Osteoblast (primary cell): ENCODE data around the gene FKBP11. TPM values are rescaled to one million over a fixed set of nuclear protein-coding genes. Genes with fewer than 3 reads are reported as not detected.
A peak's percentile ranks its signal among the peaks of the same experiment; 100 is the strongest.

Experiments
- DNase-seq: peaks from one replicate; pipeline ENCODE4 v3.0.0; 2011; ENCODE audit warnings: low spot score, mixed read lengths; ENCODE audit not compliant: insufficient read length; ENCODE audit errors: missing footprints
- H2AFZ ChIP-seq: 2 replicates; pipeline ENCODE4 v1.6.0; 2011; ENCODE audit warnings: mild to moderate bottlenecking, low read length
- H3K27ac ChIP-seq: 2 replicates; pipeline ENCODE4 v1.5.1; 2011; ENCODE audit warnings: mild to moderate bottlenecking, low read depth, low read length, moderate library complexity
- H3K27me3 ChIP-seq: 2 replicates; pipeline ENCODE4 v1.6.0; 2012; ENCODE audit warnings: mild to moderate bottlenecking, control low read depth, inconsistent platforms, low read length, moderate library complexity; ENCODE audit not compliant: insufficient read depth
- H3K36me3 ChIP-seq: 2 replicates; pipeline ENCODE4 v1.5.1; 2011; ENCODE audit warnings: mild to moderate bottlenecking, low read length, control low read depth, moderate library complexity; ENCODE audit not compliant: insufficient read depth
- H3K4me1 ChIP-seq: 2 replicates; pipeline ENCODE4 v1.5.1; 2011; ENCODE audit warnings: mild to moderate bottlenecking, low read length, control low read depth, moderate library complexity; ENCODE audit not compliant: insufficient read depth
- H3K4me2 ChIP-seq: 2 replicates; pipeline ENCODE4 v1.6.0; 2011; ENCODE audit warnings: mild to moderate bottlenecking, low read length; ENCODE audit not compliant: insufficient read depth
- H3K4me3 ChIP-seq: fragments of 200-600 bp; sonication (generic); 3 replicates; pipeline ENCODE4 v1.5.1; 2012; ENCODE audit warnings: mild to moderate bottlenecking, low read length, inconsistent platforms; ENCODE audit not compliant: insufficient read depth
- H3K79me2 ChIP-seq: 2 replicates; pipeline ENCODE4 v1.6.0; 2012; ENCODE audit warnings: mild to moderate bottlenecking, low read length, control low read depth, inconsistent platforms; ENCODE audit not compliant: insufficient read depth
- H3K9me3 ChIP-seq: 2 replicates; pipeline ENCODE4 v1.5.1; 2011; ENCODE audit warnings: low read depth, low read length, control low read depth
- H4K20me1 ChIP-seq: 2 replicates; pipeline ENCODE4 v1.6.0; 2012; ENCODE audit warnings: mild to moderate bottlenecking, low read length, control low read depth; ENCODE audit not compliant: insufficient read depth
- total RNA-seq: library from RNA; depleted of rRNA; stranded (reverse); fragments of >200 nt; gene quantifications from 2 replicates; pipeline ENCODE4 v1.2.3, GENCODE V29; 2012
- TF ChIP-seq, protein P1 (sequence below): IDR thresholded peaks from 2 replicates; pipeline ENCODE4 v1.5.1; 2011; ENCODE audit warnings: mild to moderate bottlenecking, low read depth, low read length, moderate library complexity; ENCODE audit errors: extremely low read depth

FKBP11 gene
- total RNA-seq, 1 donor: 31.8 TPM

DNA sequence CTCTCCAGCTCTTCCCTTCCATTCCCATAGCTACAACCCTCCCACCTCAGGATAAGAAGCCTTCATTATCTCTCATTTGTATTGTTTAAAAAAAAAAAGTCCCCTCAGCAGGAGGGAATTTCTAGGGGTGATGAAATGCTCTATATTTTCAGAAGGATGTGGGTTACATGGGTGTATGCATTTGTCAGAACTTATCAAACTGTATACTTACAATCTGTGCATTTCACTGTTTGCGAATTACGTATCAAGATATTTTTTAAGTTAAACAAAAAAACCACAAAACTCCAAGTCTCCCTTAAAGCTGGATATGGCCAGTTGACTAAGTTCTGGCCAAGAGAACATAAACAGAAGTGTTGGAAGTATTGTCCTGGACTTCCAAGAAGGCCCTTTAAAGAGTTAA lies 2.0 kb upstream of the FKBP11 start:
- Histone ChIP-seq H3K27me3 (no peaks in the 10 kb centered on the region), H3K4me1 (peaks cover 13% of the 10 kb centered on the region), H3K4me2 (no peak overlapping the region), H3K79me2 (peaks cover 9% of the 10 kb centered on the region), H3K36me3 (peaks cover 40% of the 10 kb centered on the region), H3K27ac (no peak overlapping the region), H2AFZ (no peak overlapping the region), H3K9me3 (no peaks in the 10 kb centered on the region), H3K4me3 (no peak overlapping the region), H4K20me1 (peaks cover 7% of the 10 kb centered on the region)
- no peak for DNase-seq
- TF ChIP-seq, protein P1, sequence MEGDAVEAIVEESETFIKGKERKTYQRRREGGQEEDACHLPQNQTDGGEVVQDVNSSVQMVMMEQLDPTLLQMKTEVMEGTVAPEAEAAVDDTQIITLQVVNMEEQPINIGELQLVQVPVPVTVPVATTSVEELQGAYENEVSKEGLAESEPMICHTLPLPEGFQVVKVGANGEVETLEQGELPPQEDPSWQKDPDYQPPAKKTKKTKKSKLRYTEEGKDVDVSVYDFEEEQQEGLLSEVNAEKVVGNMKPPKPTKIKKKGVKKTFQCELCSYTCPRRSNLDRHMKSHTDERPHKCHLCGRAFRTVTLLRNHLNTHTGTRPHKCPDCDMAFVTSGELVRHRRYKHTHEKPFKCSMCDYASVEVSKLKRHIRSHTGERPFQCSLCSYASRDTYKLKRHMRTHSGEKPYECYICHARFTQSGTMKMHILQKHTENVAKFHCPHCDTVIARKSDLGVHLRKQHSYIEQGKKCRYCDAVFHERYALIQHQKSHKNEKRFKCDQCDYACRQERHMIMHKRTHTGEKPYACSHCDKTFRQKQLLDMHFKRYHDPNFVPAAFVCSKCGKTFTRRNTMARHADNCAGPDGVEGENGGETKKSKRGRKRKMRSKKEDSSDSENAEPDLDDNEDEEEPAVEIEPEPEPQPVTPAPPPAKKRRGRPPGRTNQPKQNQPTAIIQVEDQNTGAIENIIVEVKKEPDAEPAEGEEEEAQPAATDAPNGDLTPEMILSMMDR: no peak

DNA sequence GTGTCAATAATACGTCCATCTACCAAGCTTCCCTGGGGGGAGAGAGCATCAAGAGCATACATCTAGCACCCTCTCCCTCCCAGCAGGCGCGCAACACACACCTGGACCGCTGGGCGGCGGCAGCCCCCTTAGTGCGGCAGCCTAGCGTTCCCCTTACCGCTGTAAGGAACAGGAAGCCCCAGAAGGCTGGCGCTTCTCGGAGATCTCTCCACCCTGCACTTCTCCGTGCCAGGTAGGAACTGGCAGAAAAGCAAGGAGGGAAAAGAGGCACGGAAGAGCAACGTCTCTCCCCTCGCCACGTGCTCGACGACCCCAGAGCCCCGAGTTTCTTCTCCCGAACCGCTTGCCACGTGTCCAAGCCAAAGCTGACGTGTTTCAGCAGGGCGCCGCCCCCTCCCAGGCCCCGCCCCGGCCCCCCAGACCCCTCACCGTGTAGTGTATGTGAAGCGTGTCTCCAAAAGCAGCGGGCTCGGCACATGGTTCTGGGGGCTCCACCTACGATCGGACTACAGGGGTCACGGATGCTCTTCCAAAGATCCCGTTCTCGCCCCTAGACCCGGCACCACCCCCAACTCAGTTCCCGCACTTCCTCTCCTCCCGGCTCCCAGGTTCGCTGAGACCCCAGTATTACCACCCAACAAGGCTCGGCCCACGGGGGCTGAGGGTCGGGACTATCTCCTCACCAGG lies 532 bp downstream of the FKBP11 start:
- TF ChIP-seq, protein P1: peak; percentile 34
- peaks cover 31% of the 10 kb centered on the region for H3K36me3 ChIP-seq
- DNase-seq: peak; percentile 91
- peak overlapping the region; percentile 81 for H3K27ac ChIP-seq
- H3K79me2 ChIP-seq: peaks cover 8% of the 10 kb centered on the region
- H3K4me1 ChIP-seq: peaks cover 13% of the 10 kb centered on the region
- H3K9me3 ChIP-seq: no peaks in the 10 kb centered on the region
- H3K4me3 ChIP-seq: peak overlapping the region; percentile 94
- peaks cover 4% of the 10 kb centered on the region for H4K20me1 ChIP-seq
- H3K4me2 ChIP-seq: peak overlapping the region; percentile 96
- peak overlapping the region; percentile 76 for H2AFZ ChIP-seq
- H3K27me3 ChIP-seq: no peaks in the 10 kb centered on the region

DNA sequence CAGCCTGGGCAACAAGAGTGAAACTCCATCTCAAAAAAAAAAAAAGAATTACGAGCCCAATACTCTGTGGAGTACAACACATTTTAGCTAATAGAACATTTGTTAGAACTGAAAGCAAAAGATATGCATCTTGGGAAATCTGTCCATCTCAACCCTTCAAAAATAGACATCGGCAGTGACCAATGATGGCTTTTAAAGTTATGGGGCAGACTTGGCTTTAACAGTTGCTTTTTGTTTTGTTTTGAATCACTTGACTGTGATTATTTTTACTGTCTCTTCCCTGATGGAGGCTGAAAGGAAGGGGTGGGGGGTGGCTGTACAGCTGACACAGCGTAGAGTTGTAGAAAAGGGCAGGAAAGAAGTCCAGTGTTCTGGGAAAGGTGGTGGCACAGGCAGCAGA lies 2.2 kb downstream of the FKBP11 start:
- Histone ChIP-seq H3K27me3 (no peaks in the 10 kb centered on the region), H4K20me1 (peaks cover 4% of the 10 kb centered on the region), H3K4me3 (no peak overlapping the region), H3K4me1 (peaks cover 13% of the 10 kb centered on the region), H3K27ac (no peak overlapping the region), H3K4me2 (no peak overlapping the region), H3K79me2 (peaks cover 8% of the 10 kb centered on the region), H3K9me3 (no peaks in the 10 kb centered on the region), H2AFZ (no peak overlapping the region), H3K36me3 (peaks cover 27% of the 10 kb centered on the region)
- DNase-seq: peak; percentile 59
- TF ChIP-seq, protein P1: no peak

DNA sequence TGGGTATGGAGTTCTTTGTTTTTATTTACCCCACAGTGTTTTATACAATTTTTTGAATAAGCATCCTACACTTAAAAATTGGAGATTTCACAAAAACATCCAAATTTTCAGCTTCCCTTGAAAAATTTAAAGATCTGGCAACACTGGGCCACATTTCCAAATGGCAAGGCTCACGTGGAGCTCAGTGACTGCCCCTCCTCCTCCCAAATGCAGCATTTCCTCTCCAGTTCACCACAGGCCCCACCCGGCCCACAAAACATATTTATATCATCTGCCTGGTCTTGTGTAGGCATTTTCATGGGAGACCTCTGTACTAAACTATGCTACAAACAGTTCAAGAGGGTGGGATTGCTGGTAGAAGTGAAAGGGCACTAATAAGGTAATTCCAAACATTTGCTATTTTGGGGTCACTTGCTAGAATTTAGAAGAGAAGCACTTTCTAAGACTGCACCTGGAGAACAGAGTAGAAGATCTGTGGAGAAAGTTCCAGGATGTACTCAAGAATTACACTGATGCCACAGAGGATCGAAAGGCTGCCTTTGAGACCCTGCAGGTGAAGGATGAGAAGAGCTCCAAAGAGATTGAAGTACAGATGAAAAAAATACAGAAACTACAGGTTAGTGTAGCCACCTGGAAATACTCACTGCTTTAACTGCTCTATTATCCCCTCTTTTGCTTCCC lies 7.3 kb downstream of the FKBP11 start:
- TF ChIP-seq, protein P1: no peak
- H3K79me2 ChIP-seq: no peaks in the 10 kb centered on the region
- H3K4me2 ChIP-seq: no peak overlapping the region
- H3K4me3 ChIP-seq: no peak overlapping the region
- no peaks in the 10 kb centered on the region for H3K9me3 ChIP-seq
- H4K20me1 ChIP-seq: no peaks in the 10 kb centered on the region
- H3K27ac ChIP-seq: no peak overlapping the region
- no peak for DNase-seq
- H2AFZ ChIP-seq: no peak overlapping the region
- peaks cover 14% of the 10 kb centered on the region for H3K36me3 ChIP-seq
- no peaks in the 10 kb centered on the region for H3K4me1 ChIP-seq
- no peaks in the 10 kb centered on the region for H3K27me3 ChIP-seq
